Retinal pigment epithelial cell (primary cell): Measurements from ENCODE around the gene YBX2.

ENCODE experiments used
- DNase-seq: peaks from one replicate; pipeline ENCODE4 v3.0.0-alpha.2; 2010; ENCODE audit warnings: low read depth
- H3K4me3 ChIP-seq: 2 replicates; pipeline ENCODE4 v1.5.1; 2011; ENCODE audit warnings: mild to moderate bottlenecking, low read length, control low read depth, moderate library complexity
- TF ChIP-seq, protein P1 (sequence below): conservative IDR thresholded peaks from 2 replicates; pipeline ENCODE4 v1.5.1; 2011; ENCODE audit warnings: low read depth, low read length, control low read depth, inconsistent platforms

YBX2 gene

DNA sequence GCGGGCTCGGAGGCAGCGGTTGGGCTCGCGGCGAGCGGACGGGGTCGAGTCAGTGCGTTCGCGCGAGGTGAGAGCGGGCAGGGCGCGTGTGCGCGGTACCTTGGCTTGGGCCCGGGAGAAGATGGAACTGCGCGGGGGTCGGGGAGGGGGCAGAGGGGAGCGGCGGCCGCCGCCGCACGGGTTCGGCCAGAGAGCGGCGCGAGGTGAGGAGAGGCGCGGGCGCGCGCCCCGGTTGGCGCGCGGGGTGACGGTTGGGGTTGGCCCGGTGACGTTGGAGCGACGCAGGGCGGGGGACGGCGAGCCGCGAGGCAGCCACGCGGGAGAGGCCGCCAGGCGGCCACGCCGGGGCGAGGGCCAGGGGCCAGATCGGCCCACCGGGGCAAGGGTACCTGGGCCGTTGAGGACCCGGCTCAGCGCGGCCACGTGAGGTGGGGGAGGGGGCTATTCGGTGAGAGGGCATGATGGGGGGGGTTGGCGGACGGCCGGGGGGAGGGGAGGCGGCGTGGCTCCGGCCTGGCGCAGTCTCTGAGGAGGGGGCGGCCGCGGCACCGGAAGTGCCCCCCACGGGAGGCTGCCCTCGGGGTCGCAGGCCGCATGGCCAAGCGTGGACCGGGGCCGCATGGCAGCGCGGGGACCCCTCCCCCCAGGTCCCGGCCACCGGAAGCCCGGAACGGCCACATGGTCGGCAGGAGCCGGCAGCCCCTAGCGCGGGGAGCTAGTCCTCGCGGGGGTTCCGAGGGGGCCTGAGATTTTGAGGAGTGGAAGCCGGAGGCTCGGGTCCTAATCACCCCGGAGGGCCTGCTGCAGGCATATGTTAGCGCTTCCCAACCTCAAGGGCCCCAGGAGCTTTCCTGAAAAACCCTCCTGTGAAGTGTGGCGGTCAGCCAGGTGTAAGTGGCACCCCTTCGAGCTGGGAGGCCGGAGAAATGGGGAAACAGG is 13.5 kb upstream of the YBX2 start:
- DNase-seq: no peak
- TF ChIP-seq, protein P1, sequence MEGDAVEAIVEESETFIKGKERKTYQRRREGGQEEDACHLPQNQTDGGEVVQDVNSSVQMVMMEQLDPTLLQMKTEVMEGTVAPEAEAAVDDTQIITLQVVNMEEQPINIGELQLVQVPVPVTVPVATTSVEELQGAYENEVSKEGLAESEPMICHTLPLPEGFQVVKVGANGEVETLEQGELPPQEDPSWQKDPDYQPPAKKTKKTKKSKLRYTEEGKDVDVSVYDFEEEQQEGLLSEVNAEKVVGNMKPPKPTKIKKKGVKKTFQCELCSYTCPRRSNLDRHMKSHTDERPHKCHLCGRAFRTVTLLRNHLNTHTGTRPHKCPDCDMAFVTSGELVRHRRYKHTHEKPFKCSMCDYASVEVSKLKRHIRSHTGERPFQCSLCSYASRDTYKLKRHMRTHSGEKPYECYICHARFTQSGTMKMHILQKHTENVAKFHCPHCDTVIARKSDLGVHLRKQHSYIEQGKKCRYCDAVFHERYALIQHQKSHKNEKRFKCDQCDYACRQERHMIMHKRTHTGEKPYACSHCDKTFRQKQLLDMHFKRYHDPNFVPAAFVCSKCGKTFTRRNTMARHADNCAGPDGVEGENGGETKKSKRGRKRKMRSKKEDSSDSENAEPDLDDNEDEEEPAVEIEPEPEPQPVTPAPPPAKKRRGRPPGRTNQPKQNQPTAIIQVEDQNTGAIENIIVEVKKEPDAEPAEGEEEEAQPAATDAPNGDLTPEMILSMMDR: no peak
- peak overlapping the region; percentile 96 for H3K4me3 ChIP-seq

DNA sequence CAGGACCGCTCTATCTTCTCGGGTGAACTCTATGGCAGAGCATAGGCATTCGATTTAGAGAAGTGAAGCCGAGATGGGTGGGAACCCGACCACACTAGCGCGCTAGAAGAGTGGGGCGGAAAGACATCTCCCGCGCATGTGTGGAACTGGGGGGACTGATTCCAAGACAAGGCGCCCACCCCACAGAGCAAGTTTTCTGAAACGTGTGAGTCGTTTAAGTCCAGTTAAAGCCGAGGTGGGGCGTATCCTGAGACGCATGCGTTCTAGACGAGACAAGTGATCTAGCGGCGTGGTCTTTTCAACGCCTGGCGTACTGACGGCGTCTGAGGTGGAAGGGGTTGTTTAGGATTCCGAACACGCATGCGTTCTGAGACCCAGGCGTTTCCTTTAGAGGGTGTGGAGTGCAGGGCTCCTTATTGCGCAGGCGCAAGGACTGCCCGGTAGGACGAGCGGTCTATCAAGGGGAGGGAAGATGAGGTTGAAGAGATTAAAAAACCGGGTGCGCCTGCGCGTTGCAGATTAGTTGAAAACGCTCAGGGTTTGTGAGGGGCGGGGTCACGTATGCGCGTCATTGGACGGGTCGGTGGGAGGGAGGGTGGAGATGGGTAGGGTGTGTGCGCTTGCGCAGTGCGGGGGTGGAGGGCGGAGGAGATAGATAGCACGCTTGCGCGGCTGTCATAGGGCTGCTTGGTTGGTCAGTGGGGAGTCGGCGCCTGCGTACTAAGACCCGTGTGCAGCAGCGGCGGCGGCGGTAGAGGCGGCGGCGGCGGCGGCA is 12.7 kb upstream of the YBX2 start, which contains the start of gene EIF5A:
Gene EIF5A (plus strand): TSS at position 718 of the 775 bp plus-strand sequence. CDS start 2,008 bp downstream, outside the sequence.
- H3K4me3 ChIP-seq: peak within 1 kb of the TSS; percentile 96
- TF ChIP-seq, protein P1: no peak
- peak; percentile 99 for DNase-seq

DNA sequence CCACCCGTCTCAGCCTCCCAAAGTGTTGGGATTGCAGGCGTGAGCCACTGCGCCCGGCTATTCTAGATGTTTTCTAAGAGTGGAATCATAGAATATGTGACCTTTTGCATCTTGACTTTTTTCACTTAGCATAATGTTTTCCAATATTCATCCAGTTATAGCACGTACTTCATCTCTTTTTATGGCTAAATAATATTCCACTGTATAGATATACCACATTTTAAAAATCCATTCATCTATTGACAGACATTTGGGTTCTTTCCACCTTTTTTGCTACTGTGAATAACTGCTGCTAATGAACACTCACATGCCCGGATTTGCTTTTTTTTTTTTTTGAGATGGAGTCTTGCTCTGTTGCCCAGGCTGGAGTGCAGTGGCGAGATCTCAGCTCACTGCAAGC is 9.7 kb upstream of the YBX2 start:
- DNase-seq: no peak
- TF ChIP-seq, protein P1: no peak
- no peak overlapping the region for H3K4me3 ChIP-seq

DNA sequence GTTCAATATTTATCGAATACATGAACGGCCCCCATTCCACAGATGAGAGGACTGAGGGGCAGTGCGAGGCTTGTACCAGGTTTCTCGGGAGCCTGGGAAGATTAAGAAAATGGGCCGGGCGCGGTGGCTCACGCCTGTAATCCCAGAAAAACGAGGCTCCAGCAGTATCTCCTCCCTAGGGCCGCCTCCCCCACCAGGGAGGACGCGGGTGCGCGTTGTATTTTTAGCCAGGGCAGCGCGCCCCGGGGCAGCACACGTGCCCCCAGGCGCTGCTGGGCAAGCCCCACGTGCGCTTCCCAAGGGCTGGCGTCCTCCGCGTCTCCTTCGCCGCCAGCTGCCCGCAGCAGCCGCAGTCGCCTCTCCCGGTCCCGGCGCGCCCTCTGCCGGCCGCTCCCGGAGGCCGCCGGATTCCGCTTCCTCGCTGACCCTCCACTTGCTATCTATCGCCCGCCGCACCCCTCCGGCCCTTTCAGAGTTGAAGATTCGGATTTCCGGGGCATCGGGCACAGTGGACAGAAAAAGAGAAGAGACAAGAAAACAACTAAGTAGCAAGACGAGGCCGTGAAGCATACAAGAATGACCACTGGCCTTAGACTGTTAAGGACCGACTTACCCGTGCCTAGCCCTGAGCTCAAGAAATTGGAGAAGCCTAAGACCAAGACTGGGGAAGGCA is 1.9 kb upstream of the YBX2 start:
- no peak overlapping the region for H3K4me3 ChIP-seq
- TF ChIP-seq, protein P1: peak; percentile 76
- DNase-seq: no peak

DNA sequence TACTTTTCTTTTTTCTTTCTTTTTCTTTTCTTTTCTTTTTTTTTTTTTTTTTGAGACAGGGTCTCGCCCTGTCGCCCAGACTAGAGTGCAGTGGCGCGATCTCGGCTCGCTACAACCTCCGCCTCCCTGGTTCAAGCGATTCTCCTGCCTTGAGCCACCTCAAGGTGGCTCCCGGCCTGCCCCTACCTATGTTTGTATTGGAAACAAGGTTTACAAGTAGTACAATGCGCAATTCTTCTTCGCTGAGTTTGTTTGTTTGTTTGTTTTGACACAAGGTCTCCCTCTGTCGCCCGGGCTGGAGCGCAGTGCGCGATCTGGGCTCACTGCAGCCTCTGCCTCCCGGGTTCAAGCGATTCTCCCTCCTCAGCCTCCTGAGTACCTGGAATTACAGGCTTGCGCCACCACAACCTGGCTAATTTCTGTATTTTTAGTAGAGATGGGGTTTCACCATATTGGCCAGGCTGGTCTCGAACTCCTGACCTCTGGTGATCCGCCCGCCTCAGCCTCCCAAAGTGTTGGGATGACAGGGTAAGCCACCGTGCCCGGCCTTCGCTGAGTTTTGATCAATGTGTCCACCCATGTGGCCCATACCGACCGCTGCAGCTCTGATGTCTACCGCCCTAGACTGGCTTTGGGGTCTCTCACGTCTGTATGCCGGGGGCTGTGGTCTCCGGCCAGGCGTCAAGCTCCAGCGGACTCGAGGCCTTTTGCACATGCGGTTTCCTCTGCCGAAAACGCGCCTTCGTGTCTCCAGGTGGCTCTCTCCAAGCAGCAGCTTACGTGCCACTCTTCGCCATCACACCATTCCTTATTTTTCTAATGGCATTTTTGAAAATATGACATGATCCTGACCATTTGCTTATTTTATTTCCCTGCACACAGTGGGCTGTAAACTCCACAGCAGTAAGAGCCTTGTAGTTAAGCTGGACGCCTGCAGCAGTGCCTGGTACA is 1.1 kb upstream of the YBX2 start:
- TF ChIP-seq, protein P1: no peak
- no peak for DNase-seq
- no peak overlapping the region for H3K4me3 ChIP-seq
